WTC11 (cell line): ENCODE results near the gene YIF1A. TPM values are rescaled to one million over a fixed set of nuclear protein-coding genes. Genes with fewer than 3 reads are reported as not detected.

Experiments used
- ATAC-seq: fragments of 200-7000 bp; cut with Tn5 transposase; 2 replicates; pipeline ENCODE4 v1.10.0; 2021; ENCODE audit warnings: mild to moderate bottlenecking, moderate library complexity
- CTCF ChIA-PET: fragments of 300-600 bp; sonication (Branson Sonifier 250); formaldehyde crosslinking; loops from one replicate; lab custom pipeline; 2021; ENCODE audit warnings: antibody characterized with exemption; lab: Charles Lee
- POLR2A ChIA-PET: fragments of 350-600 bp; sonication (Branson Sonifier 250); formaldehyde crosslinking; loops from one replicate; lab custom pipeline; 2021; ENCODE audit warnings: antibody characterized with exemption; lab: Charles Lee
- DNase-seq: peaks from one replicate; pipeline ENCODE4 v3.0.0; 2021; ENCODE audit warnings: low spot score
- H3K27ac Mint-ChIP-seq: 2 replicates; pipeline ENCODE4 v1.8.0; 2021; ENCODE audit warnings: mixed read lengths
- H3K27me3 Mint-ChIP-seq: 2 replicates; pipeline ENCODE4 v1.8.0; 2021; ENCODE audit warnings: low read depth, mild to moderate bottlenecking, moderate library complexity, mixed read lengths
- H3K36me3 Mint-ChIP-seq: 2 replicates; pipeline ENCODE4 v1.8.0; 2021; ENCODE audit warnings: mixed read lengths
- H3K4me1 Mint-ChIP-seq: 2 replicates; pipeline ENCODE4 v1.8.0; 2022; ENCODE audit warnings: mixed read lengths
- H3K4me3 Mint-ChIP-seq: 2 replicates; pipeline ENCODE4 v1.8.0; 2021; ENCODE audit warnings: mild to moderate bottlenecking, moderate library complexity, mixed read lengths
- H3K9me3 Mint-ChIP-seq: 2 replicates; pipeline ENCODE4 v1.8.0; 2021; ENCODE audit warnings: mixed read lengths
- CBFB ChIP-seq: sonication (generic); formaldehyde crosslinking; IDR thresholded peaks from 2 replicates; pipeline ENCODE4 v1.8.1; 2022; ENCODE audit warnings: mild to moderate bottlenecking, low read depth, missing genetic modification reagents
- ELF4 ChIP-seq: sonication (generic); formaldehyde crosslinking; IDR thresholded peaks from 2 replicates; pipeline ENCODE4 v1.8.1; 2022; ENCODE audit warnings: low read depth, mild to moderate bottlenecking, moderate library complexity, missing genetic modification reagents
- ESRRA ChIP-seq: sonication (generic); formaldehyde crosslinking; IDR thresholded peaks from 2 replicates; pipeline ENCODE4 v1.8.1; 2022; ENCODE audit warnings: mild to moderate bottlenecking, missing genetic modification reagents, borderline replicate concordance
- FOXK1 ChIP-seq: sonication (generic); formaldehyde crosslinking; IDR thresholded peaks from 2 replicates; pipeline ENCODE4 v1.8.0; 2022; ENCODE audit warnings: mild to moderate bottlenecking, moderate library complexity, missing genetic modification reagents
- IRF1 ChIP-seq: sonication (generic); formaldehyde crosslinking; IDR thresholded peaks from 2 replicates; pipeline ENCODE4 v1.8.0; 2023; ENCODE audit warnings: missing genetic modification reagents
- JAZF1 ChIP-seq: fragments of 250-450 bp; sonication (Bioruptor Pico); IDR thresholded peaks from 2 replicates; pipeline ENCODE4 v1.9.0; 2021; ENCODE audit warnings: moderate library complexity, mild to moderate bottlenecking, inconsistent platforms
- JUN ChIP-seq: sonication (generic); formaldehyde crosslinking; IDR thresholded peaks from 2 replicates; pipeline ENCODE4 v1.8.0; 2023; ENCODE audit warnings: mild to moderate bottlenecking, missing genetic modification reagents
- KAT7 ChIP-seq: sonication (generic); formaldehyde crosslinking; IDR thresholded peaks from 2 replicates; pipeline ENCODE4 v1.8.1; 2023; ENCODE audit warnings: missing genetic modification reagents, mild to moderate bottlenecking, borderline replicate concordance
- MLX ChIP-seq: sonication (generic); formaldehyde crosslinking; IDR thresholded peaks from 2 replicates; pipeline ENCODE4 v1.8.1; 2023; ENCODE audit warnings: mild to moderate bottlenecking, missing genetic modification reagents, moderate library complexity
- NFATC4 ChIP-seq: fragments of 250-450 bp; sonication (Bioruptor Pico); IDR thresholded peaks from 2 replicates; pipeline ENCODE4 v1.9.0; 2021; ENCODE audit warnings: mild to moderate bottlenecking
- NFE2L1 ChIP-seq: sonication (generic); formaldehyde crosslinking; IDR thresholded peaks from 2 replicates; pipeline ENCODE4 v1.8.1; 2023; ENCODE audit warnings: missing genetic modification reagents
- PREB ChIP-seq: sonication (generic); formaldehyde crosslinking; IDR thresholded peaks from 2 replicates; pipeline ENCODE4 v1.8.1; 2022; ENCODE audit warnings: mild to moderate bottlenecking, missing genetic modification reagents, moderate library complexity, borderline replicate concordance
- STAT6 ChIP-seq: sonication (generic); formaldehyde crosslinking; conservative IDR thresholded peaks from 2 replicates; pipeline ENCODE4 v1.8.1; 2023; ENCODE audit warnings: mild to moderate bottlenecking, low read depth, missing genetic modification reagents, moderate library complexity
- ZNF317 ChIP-seq: sonication (generic); formaldehyde crosslinking; IDR thresholded peaks from 2 replicates; pipeline ENCODE4 v1.8.1; 2023; ENCODE audit warnings: low read depth, mild to moderate bottlenecking, moderate library complexity, missing genetic modification reagents, borderline replicate concordance
- ZNF425 ChIP-seq: fragments of 250-450 bp; sonication (Bioruptor Pico); conservative IDR thresholded peaks from 2 replicates; pipeline ENCODE4 v1.9.0; 2021; ENCODE audit warnings: mild to moderate bottlenecking
- ZNF512 ChIP-seq: sonication (generic); formaldehyde crosslinking; IDR thresholded peaks from 2 replicates; pipeline ENCODE4 v1.8.1; 2022; ENCODE audit warnings: missing genetic modification reagents, borderline replicate concordance
- total RNA-seq: library from RNA; stranded (reverse); gene quantifications from 3 replicates; pipeline ENCODE4 v1.2.3, GENCODE V29; 2021
- TF ChIP-seq, protein P1 (sequence below): sonication (generic); formaldehyde crosslinking; IDR thresholded peaks from 2 replicates; pipeline ENCODE4 v1.8.1; 2023; ENCODE audit warnings: mild to moderate bottlenecking, missing genetic modification reagents
- TF ChIP-seq, protein P2 (sequence below): fragments of 250-450 bp; sonication (Bioruptor Pico); IDR thresholded peaks from 2 replicates; pipeline ENCODE4 v1.8.0; 2021; ENCODE audit warnings: mild to moderate bottlenecking

Gene YIF1A
- total RNA-seq, 1 experiment from 2014 or later: 86.9 TPM

DNA sequence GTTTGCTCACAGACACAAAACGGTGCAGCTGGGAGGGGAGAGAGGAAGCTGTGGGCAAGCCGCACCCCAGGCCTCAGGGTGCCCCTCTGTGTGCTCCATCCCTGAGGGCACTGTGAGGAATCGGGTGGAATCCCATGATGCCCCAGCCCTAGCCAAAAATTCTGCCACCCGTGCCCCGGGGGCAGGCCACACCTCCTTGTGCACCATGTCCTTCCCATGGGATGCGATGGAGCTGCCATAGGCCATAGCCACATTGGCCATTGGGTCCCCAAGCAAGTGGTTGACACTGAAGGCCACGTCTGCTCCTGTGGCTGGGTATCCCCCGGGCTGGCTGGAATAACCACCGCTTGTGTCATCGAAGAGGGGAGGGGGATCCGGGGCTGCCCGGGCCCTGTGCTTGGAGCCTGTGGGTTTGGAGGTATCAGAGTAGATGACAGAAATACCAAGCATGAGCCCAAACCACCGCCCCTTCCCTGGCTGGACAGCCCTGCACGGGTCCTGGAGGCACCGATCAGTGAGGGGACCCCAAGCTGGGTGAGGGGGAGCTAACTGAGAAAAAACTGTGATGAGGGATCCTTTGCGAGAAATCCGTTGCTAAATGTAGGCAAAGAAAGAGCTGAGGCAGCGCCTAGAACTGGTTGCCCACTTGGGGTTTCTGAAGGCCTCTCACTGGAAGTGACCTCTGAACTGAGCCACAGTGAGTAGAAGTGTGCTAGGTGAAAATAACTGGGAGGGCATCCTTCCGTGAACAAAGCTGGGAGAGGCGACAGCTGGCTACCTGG is 863 bp downstream of the YIF1A start (continued):
- TF ChIP-seq ZNF512 (CRISPR knock-in tag): no peak
- no peak for TF ChIP-seq ZNF425 (CRISPR knock-in tag)
- TF ChIP-seq FOXK1 (CRISPR knock-in tag): no peak
- no peak for TF ChIP-seq JAZF1 (CRISPR knock-in tag)
- TF ChIP-seq ESRRA (CRISPR knock-in tag): no peak
- TF ChIP-seq PREB (CRISPR knock-in tag): no peak
- TF ChIP-seq, protein P1, sequence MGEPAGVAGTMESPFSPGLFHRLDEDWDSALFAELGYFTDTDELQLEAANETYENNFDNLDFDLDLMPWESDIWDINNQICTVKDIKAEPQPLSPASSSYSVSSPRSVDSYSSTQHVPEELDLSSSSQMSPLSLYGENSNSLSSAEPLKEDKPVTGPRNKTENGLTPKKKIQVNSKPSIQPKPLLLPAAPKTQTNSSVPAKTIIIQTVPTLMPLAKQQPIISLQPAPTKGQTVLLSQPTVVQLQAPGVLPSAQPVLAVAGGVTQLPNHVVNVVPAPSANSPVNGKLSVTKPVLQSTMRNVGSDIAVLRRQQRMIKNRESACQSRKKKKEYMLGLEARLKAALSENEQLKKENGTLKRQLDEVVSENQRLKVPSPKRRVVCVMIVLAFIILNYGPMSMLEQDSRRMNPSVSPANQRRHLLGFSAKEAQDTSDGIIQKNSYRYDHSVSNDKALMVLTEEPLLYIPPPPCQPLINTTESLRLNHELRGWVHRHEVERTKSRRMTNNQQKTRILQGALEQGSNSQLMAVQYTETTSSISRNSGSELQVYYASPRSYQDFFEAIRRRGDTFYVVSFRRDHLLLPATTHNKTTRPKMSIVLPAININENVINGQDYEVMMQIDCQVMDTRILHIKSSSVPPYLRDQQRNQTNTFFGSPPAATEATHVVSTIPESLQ (CRISPR knock-in tag): no peak
- no peak for TF ChIP-seq ELF4 (CRISPR knock-in tag)
- TF ChIP-seq, all 79 proteins: peak for 0

DNA sequence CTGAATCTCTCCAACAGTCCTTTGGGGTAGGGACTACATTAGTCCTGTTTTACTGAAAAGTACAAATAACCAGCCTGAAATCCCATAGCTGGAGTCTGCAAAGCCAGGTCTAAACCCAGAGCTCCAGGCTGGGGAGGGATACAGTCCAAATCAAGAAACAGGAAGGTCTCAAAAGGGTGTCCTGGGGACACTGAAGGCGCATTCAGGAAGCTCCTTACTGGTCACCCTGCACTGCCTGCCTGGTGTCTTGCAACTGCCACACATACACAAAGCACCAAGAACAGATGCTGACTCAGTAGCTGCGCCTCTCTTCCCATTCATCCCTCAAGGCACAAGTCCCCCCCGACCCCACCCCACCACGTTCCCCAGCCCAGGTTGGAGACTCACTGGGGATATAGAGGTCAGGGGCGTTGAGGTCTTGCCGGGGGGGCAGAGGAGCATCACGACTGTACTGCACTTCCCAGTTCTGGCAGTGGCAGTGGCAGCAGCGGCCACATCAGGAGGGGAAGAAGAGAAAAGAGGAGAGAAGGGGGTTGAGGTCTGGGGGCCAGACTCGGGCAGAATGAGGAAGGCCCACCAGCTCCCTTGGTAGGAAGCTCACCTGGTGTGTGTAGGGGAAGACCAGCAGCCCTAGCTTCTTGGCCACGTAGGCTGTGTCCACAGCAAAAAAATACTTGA is 1.6 kb downstream of the YIF1A start:
- Mint-ChIP-seq H3K4me1 (peaks cover 23% of the 10 kb centered on the region), H3K27me3 (peaks cover 23% of the 10 kb centered on the region), H3K9me3 (no peaks in the 10 kb centered on the region), H3K36me3 (no peaks in the 10 kb centered on the region), H3K4me3 (peak overlapping the region; percentile 96), H3K27ac (no peak overlapping the region)
- no peak for ATAC-seq
- POLR2A ChIA-PET: no interaction called here
- CTCF ChIA-PET: interaction anchor here (0.8 to 1.4 kb wide), 2 partner anchors 22 to 65 kb away, joined by 3 read pairs; no protein-coding TSS in a partner anchor
- DNase-seq: no peak
- no peak for TF ChIP-seq STAT6 (CRISPR knock-in tag)
- TF ChIP-seq, protein P2, sequence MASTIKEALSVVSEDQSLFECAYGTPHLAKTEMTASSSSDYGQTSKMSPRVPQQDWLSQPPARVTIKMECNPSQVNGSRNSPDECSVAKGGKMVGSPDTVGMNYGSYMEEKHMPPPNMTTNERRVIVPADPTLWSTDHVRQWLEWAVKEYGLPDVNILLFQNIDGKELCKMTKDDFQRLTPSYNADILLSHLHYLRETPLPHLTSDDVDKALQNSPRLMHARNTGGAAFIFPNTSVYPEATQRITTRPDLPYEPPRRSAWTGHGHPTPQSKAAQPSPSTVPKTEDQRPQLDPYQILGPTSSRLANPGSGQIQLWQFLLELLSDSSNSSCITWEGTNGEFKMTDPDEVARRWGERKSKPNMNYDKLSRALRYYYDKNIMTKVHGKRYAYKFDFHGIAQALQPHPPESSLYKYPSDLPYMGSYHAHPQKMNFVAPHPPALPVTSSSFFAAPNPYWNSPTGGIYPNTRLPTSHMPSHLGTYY (CRISPR knock-in tag): no peak
- no peak for TF ChIP-seq NFATC4 (CRISPR knock-in tag)
- TF ChIP-seq IRF1 (CRISPR knock-in tag): no peak
- TF ChIP-seq JUN (CRISPR knock-in tag): no peak
- TF ChIP-seq NFE2L1 (CRISPR knock-in tag): no peak
- TF ChIP-seq CBFB: no peak
- TF ChIP-seq ZNF317: no peak
- no peak for TF ChIP-seq MLX (CRISPR knock-in tag)
- TF ChIP-seq KAT7 (CRISPR knock-in tag): no peak
